H1 (cell line): ENCODE data around the gene SYTL2. TPM values are rescaled to one million over a fixed set of nuclear protein-coding genes. Genes with fewer than 3 reads are reported as not detected.
A peak's percentile ranks its signal among the peaks of the same experiment; 100 is the strongest.

Source experiments
- CTCF ChIA-PET: fragments of 300-600 bp; sonication (Branson Sonifier 250); formaldehyde crosslinking; loops from one replicate; lab custom pipeline; 2021; ENCODE audit not compliant: partially characterized antibody; lab: Charles Lee
- POLR2A ChIA-PET: fragments of 300-600 bp; sonication (Branson Sonifier 250); formaldehyde crosslinking; loops from one replicate; lab custom pipeline; 2021; ENCODE audit warnings: inconsistent platforms; ENCODE audit not compliant: partially characterized antibody; lab: Charles Lee
- DNase-seq, 2 experiments: peaks; one replicate each; pipeline versions ENCODE4 v3.0.0 to v3.0.0-alpha.2; 2010 to 2022; ENCODE audit warnings: low spot score in 2 of 2, low read depth in 1 of 2, mixed read lengths in 1 of 2
- FAIRE-seq: peaks from 2 replicates; lab custom pipeline; 2011; peaks lifted over from hg19 to GRCh38; lab: Jason Lieb, UNC
- H2AFZ ChIP-seq: 2 replicates; pipeline ENCODE4 v1.8.1; 2012; ENCODE audit warnings: low read length, inconsistent platforms
- H2AK5ac ChIP-seq: 2 replicates; pipeline ENCODE4 v1.6.1; 2013; ENCODE audit warnings: low read depth, low read length
- H2BK120ac ChIP-seq: replicated peaks from 2 replicates; pipeline ENCODE3; 2013; ENCODE audit warnings: low read depth, low read length, inconsistent platforms
- H2BK12ac ChIP-seq: 2 replicates; pipeline ENCODE4 v1.6.1; 2013; ENCODE audit warnings: low read depth, low read length
- H2BK15ac ChIP-seq: 2 replicates; pipeline ENCODE4 v1.6.1; 2013; ENCODE audit warnings: low read length
- H2BK20ac ChIP-seq: 2 replicates; pipeline ENCODE4 v1.6.1; 2013; ENCODE audit warnings: low read length
- H2BK5ac ChIP-seq: 2 replicates; pipeline ENCODE4 v1.6.1; 2013; ENCODE audit warnings: low read depth, low read length
- H3K14ac ChIP-seq: 2 replicates; pipeline ENCODE4 v1.6.1; 2013; ENCODE audit warnings: inconsistent platforms; ENCODE audit not compliant: insufficient read length
- H3K18ac ChIP-seq: 2 replicates; pipeline ENCODE4 v1.6.1; 2013; ENCODE audit warnings: low read length; ENCODE audit errors: extremely low read depth
- H3K23ac ChIP-seq: 2 replicates; pipeline ENCODE4 v1.6.1; 2013; ENCODE audit warnings: inconsistent platforms; ENCODE audit not compliant: insufficient read length
- H3K23me2 ChIP-seq: 2 replicates; pipeline ENCODE4 v1.6.1; 2013; ENCODE audit warnings: low read depth, low read length
- H3K27ac ChIP-seq: 2 replicates; pipeline ENCODE4 v1.6.1; 2011; ENCODE audit warnings: low read depth, low read length, inconsistent platforms
- H3K27me3 ChIP-seq, 4 experiments: replicated peaks in 1 of 4; 1 replicate in 1 of 4; 2 replicates in 3 of 4; pipeline versions ENCODE4 v1.6.1 to v1.8.1; 2011 to 2013; ENCODE audit warnings: low read length in 3 of 4, mild to moderate bottlenecking in 3 of 4, inconsistent platforms in 2 of 4, mixed read lengths in 2 of 4, moderate library complexity in 1 of 4; ENCODE audit not compliant: control insufficient read depth in 3 of 4, insufficient read depth in 3 of 4; ENCODE audit errors: extremely low read depth in 1 of 4
- H3K36me3 ChIP-seq, 4 experiments: 2 replicates each; pipeline versions ENCODE4 v1.6.1 to v1.8.1; 2011 to 2013; ENCODE audit warnings: mild to moderate bottlenecking in 4 of 4, low read length in 3 of 4, moderate library complexity in 2 of 4, control low read depth in 1 of 4, inconsistent platforms in 1 of 4; ENCODE audit not compliant: insufficient read depth in 4 of 4, control insufficient read depth in 2 of 4
- H3K4ac ChIP-seq: replicated peaks from 2 replicates; pipeline ENCODE3; 2013; ENCODE audit warnings: low read length, low read depth, mixed read lengths, inconsistent platforms; ENCODE audit not compliant: insufficient read length
- H3K4me1 ChIP-seq, 4 experiments: replicated peaks in 1 of 4; 1 replicate in 1 of 4; 2 replicates in 3 of 4; pipeline versions ENCODE4 v1.6.1 to v1.8.1; 2011 to 2013; ENCODE audit warnings: low read length in 3 of 4, inconsistent platforms in 2 of 4, mixed read lengths in 1 of 4; ENCODE audit not compliant: insufficient read depth in 4 of 4, control insufficient read depth in 3 of 4
- H3K4me2 ChIP-seq, 2 experiments: 2 replicates each; pipeline versions ENCODE4 v1.6.1 to v1.8.1; 2011 to 2013; ENCODE audit warnings: low read depth in 2 of 2, low read length in 2 of 2, control low read depth in 1 of 2, inconsistent platforms in 1 of 2, mild to moderate bottlenecking in 1 of 2; ENCODE audit not compliant: insufficient read depth in 1 of 2
- H3K4me3 ChIP-seq, 4 experiments: fragments of 200-600, 300-600 bp in 1 of 4; sonication (generic), shearing (Covaris generic), sonication (Bioruptor Twin) in 1 of 4; 2 replicates each; pipeline versions ENCODE4 v1.5.1 to v1.8.1; 2011 to 2016; ENCODE audit warnings: low read length in 4 of 4, low read depth in 3 of 4, control low read depth in 2 of 4, inconsistent platforms in 2 of 4, mild to moderate bottlenecking in 2 of 4, mixed read lengths in 1 of 4, moderate library complexity in 1 of 4; ENCODE audit not compliant: insufficient read depth in 2 of 4; ENCODE audit errors: extremely low read depth in 1 of 4
- H3K56ac ChIP-seq: replicated peaks from 2 replicates; pipeline ENCODE3; 2013; ENCODE audit warnings: low read depth, mild to moderate bottlenecking, mixed read lengths, low read length, inconsistent platforms; ENCODE audit not compliant: insufficient read length
- H3K79me1 ChIP-seq: 2 replicates; pipeline ENCODE4 v1.6.1; 2013; ENCODE audit warnings: low read depth, low read length, control low read depth
- H3K79me2 ChIP-seq, 2 experiments: 2 replicates each; pipeline versions ENCODE4 v1.6.1 to v1.8.1; 2012 to 2013; ENCODE audit warnings: low read length in 2 of 2, mild to moderate bottlenecking in 2 of 2, inconsistent platforms in 1 of 2; ENCODE audit not compliant: insufficient read depth in 2 of 2, control insufficient read depth in 1 of 2
- H3K9ac ChIP-seq, 4 experiments: replicated peaks in 1 of 4; 1 replicate in 1 of 4; 2 replicates in 3 of 4; pipeline versions ENCODE4 v1.6.1 to v1.8.1; 2011 to 2013; ENCODE audit warnings: low read depth in 3 of 4, low read length in 3 of 4, control low read depth in 2 of 4, mild to moderate bottlenecking in 2 of 4, moderate library complexity in 2 of 4, inconsistent platforms in 1 of 4; ENCODE audit errors: extremely low read depth in 1 of 4
- H3K9me3 ChIP-seq, 2 experiments: 2 replicates each; pipeline versions ENCODE4 v1.6.1 to v1.8.1; 2012 to 2013; ENCODE audit warnings: mild to moderate bottlenecking in 2 of 2, moderate library complexity in 2 of 2, control low read depth in 1 of 2, inconsistent platforms in 1 of 2, low read depth in 1 of 2, low read length in 1 of 2, mixed read lengths in 1 of 2; ENCODE audit not compliant: insufficient read depth in 2 of 2
- H4K20me1 ChIP-seq, 2 experiments: replicated peaks in 1 of 2; 2 replicates each; pipeline versions ENCODE3 to v1.8.1; 2011 to 2013; ENCODE audit warnings: inconsistent platforms in 2 of 2, low read length in 2 of 2, mild to moderate bottlenecking in 1 of 2; ENCODE audit not compliant: insufficient read depth in 2 of 2, control insufficient read depth in 1 of 2
- H4K5ac ChIP-seq: 2 replicates; pipeline ENCODE4 v1.6.1; 2013; ENCODE audit warnings: low read length, low read depth, mixed read lengths, inconsistent platforms; ENCODE audit not compliant: insufficient read length
- H4K8ac ChIP-seq: 2 replicates; pipeline ENCODE4 v1.8.0; 2013; ENCODE audit warnings: mild to moderate bottlenecking, moderate library complexity, low read length, inconsistent platforms; ENCODE audit not compliant: insufficient read depth; ENCODE audit errors: extremely low read depth
- H4K91ac ChIP-seq: replicated peaks from 2 replicates; pipeline ENCODE3; 2013; ENCODE audit warnings: low read length, mixed read lengths, inconsistent platforms; ENCODE audit not compliant: insufficient read length
- BRCA1 ChIP-seq: IDR thresholded peaks from 2 replicates; pipeline ENCODE4 v1.6.1; 2012; ENCODE audit warnings: low read depth, low read length, improper control_type of control experiment
- CBX5 ChIP-seq: fragments of 300-800, 300-1000 bp; sonication (generic); IDR thresholded peaks from 2 replicates; pipeline ENCODE4 v1.7.1; 2016; ENCODE audit warnings: antibody characterized with exemption, low read length, low read depth
- CHD2 ChIP-seq: IDR thresholded peaks from 2 replicates; pipeline ENCODE4 v1.6.1; 2012; ENCODE audit warnings: low read length, improper control_type of control experiment
- EP300 ChIP-seq, 2 experiments: IDR thresholded peaks; 1 replicate in 1 of 2; 2 replicates in 1 of 2; pipeline ENCODE4 v1.6.1; 2011 to 2012; ENCODE audit warnings: low read depth in 2 of 2, low read length in 2 of 2, mild to moderate bottlenecking in 2 of 2, borderline replicate concordance in 1 of 2, inconsistent platforms in 1 of 2, moderate library complexity in 1 of 2
- JUND ChIP-seq: IDR thresholded peaks from 2 replicates; pipeline ENCODE4 v1.6.1; 2011; ENCODE audit warnings: mild to moderate bottlenecking, improper control_type of control experiment, low read length
- KDM5A ChIP-seq: fragments of 200-600 bp; IDR thresholded peaks from 2 replicates; pipeline ENCODE4 v1.7.1; 2012; ENCODE audit warnings: mild to moderate bottlenecking, low read length, inconsistent platforms, mixed read lengths
- NANOG ChIP-seq: IDR thresholded peaks from 2 replicates; pipeline ENCODE4 v1.6.1; 2011; ENCODE audit warnings: low read length, low read depth, mild to moderate bottlenecking, inconsistent platforms; ENCODE audit not compliant: insufficient read depth, poor library complexity, severe bottlenecking
- SIN3A ChIP-seq, 2 experiments: IDR thresholded peaks in 1 of 2; conservative IDR thresholded peaks in 1 of 2; 2 replicates each; pipeline ENCODE4 v1.6.1; 2011 to 2012; ENCODE audit warnings: low read length in 2 of 2, improper control_type of control experiment in 1 of 2, low read depth in 1 of 2, mild to moderate bottlenecking in 1 of 2
- WGBS, 2 experiments: shearing (Covaris generic) in 1 of 2; methylation state at CpG; one replicate each; pipeline versions ENCODE4 v1.1.6 to v1.1.7; 2013 to 2015; ENCODE audit warnings: low lambda C conversion rate in 2 of 2, mixed read lengths in 2 of 2, inconsistent platforms in 1 of 2, low coverage in 1 of 2, missing lambda C conversion rate in 1 of 2; ENCODE audit not compliant: insufficient replicate concordance in 2 of 2, insufficient coverage in 1 of 2, insufficient read length in 1 of 2; ENCODE audit errors: extremely low coverage in 1 of 2, missing lambda C conversion rate in 1 of 2; 5-methylcytosine and 5-hydroxymethylcytosine counted together
- polyA plus RNA-seq, 7 experiments: library from polyadenylated mRNA; depleted of rRNA in 3 of 7; stranded (reverse) in 5 of 7; unstranded in 2 of 7; fragments of >200 nt in 5 of 7; fragments of 200-250 nt in 2 of 7; gene quantifications; 1 replicate in 5 of 7; 2 replicates in 1 of 7; 4 replicates in 1 of 7; pipeline versions ENCODE4 v1.2.1 to v1.2.3, GENCODE V29; 2011 to 2013; ENCODE audit warnings: missing spikeins in 2 of 7, mixed read lengths in 2 of 7
- total RNA-seq: library from RNA; stranded (reverse); fragmentation: NEBNext Ultra II Directional; extraction: Animal tissue kit (Norgen Biotek cat#: 25700); gene quantifications from 2 replicates; pipeline ENCODE4 v1.2.1, GENCODE V29; 2021

The SYTL2 gene
- total and polyA plus RNA-seq, 2 of the 8 experiments (the other 6 are each of a cell fraction or from before 2014, with no cell fraction given) = 1.3 to 9.1 TPM

DNA sequence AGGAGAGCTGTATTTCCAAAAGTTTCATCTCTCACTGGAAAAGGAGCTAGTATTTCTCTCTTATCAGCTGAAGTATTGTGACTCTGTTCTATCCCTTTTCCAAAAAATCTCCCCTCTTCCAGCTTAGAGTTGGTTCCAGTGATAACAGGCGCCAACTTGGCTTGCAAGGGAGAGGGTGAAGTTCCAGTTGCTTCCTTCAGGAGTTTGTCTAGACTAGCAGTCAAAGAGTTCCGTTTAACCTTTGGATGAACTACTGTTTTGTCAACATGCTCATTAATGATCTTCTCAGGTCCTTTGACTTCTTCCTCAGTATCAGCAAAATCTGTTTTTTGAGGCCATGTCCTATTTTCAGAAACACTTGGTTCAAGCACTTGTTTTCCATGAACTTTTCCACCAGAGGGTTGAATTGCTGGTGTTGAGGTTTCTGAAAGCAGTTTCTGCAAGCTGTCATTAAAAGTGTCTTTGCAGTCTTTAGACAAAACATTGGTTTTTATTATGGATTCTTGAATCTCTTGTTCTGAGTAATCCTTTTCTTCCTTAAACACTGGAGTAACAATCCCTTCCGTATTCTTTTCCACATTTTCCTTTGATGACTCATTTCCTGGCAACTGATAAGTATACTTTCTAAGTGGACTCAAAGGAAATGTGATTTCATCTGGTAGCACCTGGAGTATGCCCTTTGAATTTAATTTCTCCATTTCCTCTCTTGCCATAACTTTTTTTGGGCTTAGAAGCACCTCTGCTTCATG lies 85.3 kb downstream of the SYTL2 start:
- no peak overlapping the region for H2BK12ac ChIP-seq
- H2BK120ac ChIP-seq = no peak overlapping the region
- no peak overlapping the region for H4K8ac ChIP-seq
- FAIRE-seq = peak; percentile 50
- H3K79me2 ChIP-seq = no peaks in the 10 kb centered on the region
- no peak overlapping the region for H3K4me3 ChIP-seq
- H3K14ac ChIP-seq = no peak overlapping the region
- no peaks in the 10 kb centered on the region for H3K9me3 ChIP-seq
- H3K9ac ChIP-seq = no peak overlapping the region
- no peak overlapping the region for H2AFZ ChIP-seq
- no peak overlapping the region for H4K5ac ChIP-seq
- no peak overlapping the region for H3K27ac ChIP-seq
- H2BK15ac ChIP-seq = no peak overlapping the region
- H3K4me1 ChIP-seq = peaks cover 0 to under 1% (median 0%) of the 10 kb centered on the region in 4 experiments; a peak in 1 of 7 replicates
- no peak overlapping the region for H2BK20ac ChIP-seq
- H3K4me2 ChIP-seq = no peak overlapping the region
- WGBS, 2 experiments = 85% methylated on average over 3 of the region's 3 CpGs; no CpG with 5 or more reads in 1 of the 2 experiments
- no peaks in the 10 kb centered on the region for H3K79me1 ChIP-seq
- H3K36me3 ChIP-seq = no peaks in the 10 kb centered on the region
- H3K18ac ChIP-seq = no peak overlapping the region
- no peak overlapping the region for H3K4ac ChIP-seq
- no peak for DNase-seq
- H2BK5ac ChIP-seq = no peak overlapping the region
- ChIA-PET CTCF (interaction anchor here (0.5 to 1.8 kb wide), 7 partner anchors 13 to 131 kb away, joined by 3 to 5 read pairs (median 3); no protein-coding TSS in a partner anchor), POLR2A (interaction anchor here (1.1 kb wide), 1 partner anchor 45 kb away, joined by 3 read pairs; no protein-coding TSS in a partner anchor)
- TF ChIP-seq CHD2 (no peak), SIN3A (conservative IDR thresholded peaks at IDR 0.05 in 1 of 2, IDR thresholded peaks at IDR 0.05 in 1 of 2; ENCODE audit: low read depth in 1 of 2, low read length in 2 of 2) (no peak), KDM5A (no peak), JUND (peak; percentile 65; the same call in 1 of the 2 replicates), CBX5 (no peak), EP300 (IDR thresholded peaks at IDR 0.05; ENCODE audit: borderline replicate concordance in 1 of 2, low read depth in 2 of 2, low read length in 2 of 2) (no peak), BRCA1 (no peak), NANOG (no peak)
- H2AK5ac ChIP-seq = no peak overlapping the region
- no peaks in the 10 kb centered on the region for H3K27me3 ChIP-seq
- H3K23me2 ChIP-seq = no peaks in the 10 kb centered on the region
- no peak overlapping the region for H3K23ac ChIP-seq
- H4K20me1 ChIP-seq = no peaks in the 10 kb centered on the region
- no peak overlapping the region for H3K56ac ChIP-seq
- no peak overlapping the region for H4K91ac ChIP-seq
